Peyer's patch (tissue), 4 donors: ENCODE measurements around the gene F2RL2. TPM values are rescaled to one million over a fixed set of nuclear protein-coding genes. Genes with fewer than 3 reads are reported as not detected.

Source experiments
- DNase-seq, 3 donors: peaks; one replicate each; pipeline ENCODE4 v3.0.0-alpha.2; 2017 to 2019
- H3K27ac ChIP-seq, 4 donors: fragments of 200-600 bp; sonication (generic); one replicate each; pipeline ENCODE4 v1.5.1; 2016 to 2019
- H3K27me3 ChIP-seq, 2 donors: fragments of 200-600 bp; sonication (generic); one replicate each; pipeline ENCODE4 v1.5.1; 2019
- H3K36me3 ChIP-seq, 3 donors: fragments of 200-600 bp; sonication (generic); one replicate each; pipeline ENCODE4 v1.5.1; 2016 to 2019
- H3K4me1 ChIP-seq, 4 donors: fragments of 200-600 bp; sonication (generic); one replicate each; pipeline ENCODE4 v1.5.1; 2016 to 2019
- H3K4me3 ChIP-seq, 4 donors: fragments of 200-600 bp; sonication (generic); 1 replicate in 3 of 4; 2 replicates in 1 of 4; pipeline ENCODE4 v1.5.1; 2016 to 2019; ENCODE audit warnings: mild to moderate bottlenecking in 1 of 4
- H3K9me3 ChIP-seq, 4 donors: fragments of 200-600 bp; sonication (generic); one replicate each; pipeline ENCODE4 v1.5.1; 2016 to 2019; ENCODE audit warnings: mild to moderate bottlenecking in 1 of 4
- POLR2A ChIP-seq, 2 donors: fragments of 450-650 bp; IDR thresholded peaks; one replicate each; pipeline ENCODE4 v1.5.1; 2017; ENCODE audit warnings: antibody characterized with exemption in 2 of 2, mild to moderate bottlenecking in 2 of 2, moderate library complexity in 2 of 2
- total RNA-seq, 4 donors: library from RNA; depleted of rRNA; stranded (reverse); fragments of >200 nt; gene quantifications; one replicate each; pipeline ENCODE4 v1.1.0, GENCODE V29; 2016
- TF ChIP-seq, protein P1 (sequence below), 6 experiments: fragments of 450-650 bp in 4 of 6; fragments of 200-600 bp in 2 of 6; sonication (generic) in 1 of 6; IDR thresholded peaks; one replicate each; pipeline ENCODE4 v1.5.1; 2017 to 2019; ENCODE audit warnings: antibody characterized with exemption in 6 of 6, mild to moderate bottlenecking in 3 of 6, moderate library complexity in 1 of 6

The F2RL2 gene
- total RNA-seq, 4 donors from 2014 or later: 0.70 to 3.3 (median 1.1) TPM

DNA sequence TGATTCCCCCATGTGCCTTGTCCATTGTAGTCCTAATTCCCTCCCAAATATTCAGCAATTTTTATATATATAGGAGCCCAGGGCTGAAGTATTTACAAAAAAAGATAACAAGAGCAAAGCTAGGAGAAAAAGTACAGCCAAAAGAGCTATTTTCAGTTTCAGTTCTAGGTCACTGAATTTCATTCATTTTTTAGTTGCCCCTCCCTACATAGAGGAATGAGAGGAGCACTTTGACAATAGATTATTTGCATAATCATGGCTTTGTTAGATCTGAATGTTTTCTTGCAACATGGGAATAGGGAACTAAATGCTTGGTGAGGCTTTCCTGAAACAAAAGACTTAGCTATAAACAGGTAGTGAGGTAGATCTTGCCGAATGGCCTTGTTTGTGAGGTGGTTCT is 15.3 kb upstream of the F2RL2 start:
- Histone ChIP-seq H3K36me3 (peaks cover 0 to 21% (median 0%) of the 10 kb centered on the region in 3 donors), H3K9me3 (no peaks in the 10 kb centered on the region), H3K4me3 (no peak overlapping the region), H3K4me1 (no peaks in the 10 kb centered on the region), H3K27me3 (no peaks in the 10 kb centered on the region), H3K27ac (no peak overlapping the region)
- no peak for DNase-seq
- TF ChIP-seq, protein P1, sequence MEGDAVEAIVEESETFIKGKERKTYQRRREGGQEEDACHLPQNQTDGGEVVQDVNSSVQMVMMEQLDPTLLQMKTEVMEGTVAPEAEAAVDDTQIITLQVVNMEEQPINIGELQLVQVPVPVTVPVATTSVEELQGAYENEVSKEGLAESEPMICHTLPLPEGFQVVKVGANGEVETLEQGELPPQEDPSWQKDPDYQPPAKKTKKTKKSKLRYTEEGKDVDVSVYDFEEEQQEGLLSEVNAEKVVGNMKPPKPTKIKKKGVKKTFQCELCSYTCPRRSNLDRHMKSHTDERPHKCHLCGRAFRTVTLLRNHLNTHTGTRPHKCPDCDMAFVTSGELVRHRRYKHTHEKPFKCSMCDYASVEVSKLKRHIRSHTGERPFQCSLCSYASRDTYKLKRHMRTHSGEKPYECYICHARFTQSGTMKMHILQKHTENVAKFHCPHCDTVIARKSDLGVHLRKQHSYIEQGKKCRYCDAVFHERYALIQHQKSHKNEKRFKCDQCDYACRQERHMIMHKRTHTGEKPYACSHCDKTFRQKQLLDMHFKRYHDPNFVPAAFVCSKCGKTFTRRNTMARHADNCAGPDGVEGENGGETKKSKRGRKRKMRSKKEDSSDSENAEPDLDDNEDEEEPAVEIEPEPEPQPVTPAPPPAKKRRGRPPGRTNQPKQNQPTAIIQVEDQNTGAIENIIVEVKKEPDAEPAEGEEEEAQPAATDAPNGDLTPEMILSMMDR (IDR thresholded peaks at IDR 0.05): no peak
- TF ChIP-seq POLR2A (IDR thresholded peaks at IDR 0.05): no peak

DNA sequence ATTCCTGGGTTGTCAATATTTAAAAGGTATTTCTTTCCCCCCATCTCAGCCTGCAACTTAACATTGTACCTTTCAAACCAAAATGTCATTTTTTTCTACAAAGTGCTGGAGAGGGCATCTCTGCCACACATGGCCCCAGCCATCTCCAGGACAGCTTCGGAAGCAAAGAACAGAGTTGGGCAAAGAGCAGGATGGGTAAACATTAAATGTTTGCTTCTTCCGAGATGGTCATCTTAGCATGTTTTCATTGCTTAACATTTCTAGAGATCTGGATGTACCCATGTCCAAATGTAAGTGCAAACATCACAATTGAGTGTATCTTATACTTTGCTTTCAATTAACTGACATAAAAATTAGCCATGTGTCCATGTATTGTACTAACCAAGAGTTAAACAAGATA is 14.3 kb upstream of the F2RL2 start:
- Histone ChIP-seq H3K4me1 (no peaks in the 10 kb centered on the region), H3K27me3 (no peaks in the 10 kb centered on the region), H3K9me3 (no peaks in the 10 kb centered on the region), H3K36me3 (peaks cover 0 to 14% (median 0%) of the 10 kb centered on the region in 3 donors), H3K4me3 (no peak overlapping the region), H3K27ac (no peak overlapping the region)
- DNase-seq: no peak
- TF ChIP-seq, protein P1 (IDR thresholded peaks at IDR 0.05): no peak
- no peak for TF ChIP-seq POLR2A (IDR thresholded peaks at IDR 0.05)

DNA sequence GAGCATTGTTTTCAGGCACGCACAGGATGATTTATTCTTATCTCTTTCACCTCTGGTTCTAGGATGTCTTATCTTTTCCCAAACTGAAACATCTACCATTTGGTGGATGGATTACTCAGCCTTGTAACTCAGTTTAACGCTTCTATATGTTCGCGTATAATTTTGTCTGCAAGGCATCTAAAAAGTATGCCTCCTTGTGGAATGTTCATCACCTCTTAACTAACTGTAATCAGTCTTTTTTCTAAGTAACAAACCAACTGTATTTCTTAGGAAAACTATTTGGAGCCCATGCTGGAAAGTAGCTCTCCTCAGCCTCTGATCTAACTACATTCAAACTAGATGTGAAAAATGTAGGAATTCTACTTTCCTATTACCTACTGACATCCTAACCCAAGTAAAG is 11.5 kb upstream of the F2RL2 start:
- Histone ChIP-seq H3K4me1 (no peaks in the 10 kb centered on the region), H3K27ac (no peak overlapping the region), H3K36me3 (peaks cover 0 to 4% (median 0%) of the 10 kb centered on the region in 3 donors), H3K27me3 (no peaks in the 10 kb centered on the region), H3K9me3 (no peaks in the 10 kb centered on the region), H3K4me3 (no peak overlapping the region)
- no peak for DNase-seq
- TF ChIP-seq, protein P1 (IDR thresholded peaks at IDR 0.05): no peak
- TF ChIP-seq POLR2A (IDR thresholded peaks at IDR 0.05): no peak

DNA sequence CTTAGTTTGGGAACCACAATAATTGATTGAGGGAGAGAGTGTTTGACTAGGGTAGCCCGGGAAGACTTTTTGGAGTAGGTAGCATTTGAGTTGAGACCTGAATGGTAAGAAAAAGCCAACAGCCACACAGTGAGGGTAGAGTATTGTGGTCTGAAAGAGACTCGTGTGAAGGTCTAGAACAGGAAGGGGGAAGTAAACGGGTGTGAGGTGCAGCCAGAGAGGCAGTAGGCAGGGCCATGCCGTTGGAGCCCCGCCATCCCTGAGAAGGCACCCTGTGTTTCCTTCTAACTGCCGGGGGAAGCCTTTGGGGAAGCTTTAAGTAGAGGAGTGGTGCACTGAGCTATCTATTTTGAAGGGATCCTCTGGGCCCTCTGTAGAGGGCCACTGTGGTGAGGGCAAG is 3.5 kb upstream of the F2RL2 start:
- Histone ChIP-seq H3K27me3 (no peaks in the 10 kb centered on the region), H3K9me3 (no peaks in the 10 kb centered on the region), H3K27ac (no peak overlapping the region), H3K4me1 (no peaks in the 10 kb centered on the region), H3K36me3 (peaks cover 0 to 10% (median 0%) of the 10 kb centered on the region in 3 donors), H3K4me3 (no peak overlapping the region)
- DNase-seq: no peak
- TF ChIP-seq, protein P1 (IDR thresholded peaks at IDR 0.05): no peak
- TF ChIP-seq POLR2A (IDR thresholded peaks at IDR 0.05): no peak

DNA sequence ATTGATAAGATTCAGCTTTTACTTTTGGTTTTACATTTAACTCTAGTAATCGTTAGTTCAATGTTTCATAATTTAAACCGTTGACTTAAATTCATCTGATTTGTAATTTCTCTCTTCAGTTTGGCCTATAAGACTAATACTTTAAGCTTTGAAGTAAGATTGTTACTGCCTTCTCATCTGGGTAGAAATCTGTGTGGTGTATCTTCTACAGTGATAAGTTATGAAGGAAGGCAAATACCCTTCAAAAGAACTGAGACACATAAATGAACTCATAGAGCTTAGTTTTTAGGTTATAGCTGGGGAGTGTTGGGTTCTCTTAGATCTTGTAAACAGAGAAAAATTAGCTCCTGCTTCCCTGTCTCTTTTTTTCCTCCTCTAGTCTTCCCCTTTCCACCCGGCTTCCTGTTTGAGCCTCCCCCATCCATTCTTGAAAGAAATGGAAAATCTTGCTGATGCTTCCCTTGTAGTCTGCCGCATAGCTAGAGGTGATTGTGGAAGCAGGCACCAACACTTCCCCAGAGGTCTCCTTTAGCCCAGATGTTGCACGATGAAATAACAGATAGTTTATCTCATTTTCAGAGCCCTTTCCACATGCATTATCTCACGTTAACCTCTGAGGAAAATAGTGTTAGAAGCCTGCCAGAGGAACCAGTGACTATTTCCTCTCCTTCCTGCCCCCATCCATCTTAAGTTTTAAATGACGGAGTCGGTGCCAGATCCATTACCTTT is 2.0 kb upstream of the F2RL2 start:
- TF ChIP-seq, protein P1 (IDR thresholded peaks at IDR 0.05): no peak
- TF ChIP-seq POLR2A (IDR thresholded peaks at IDR 0.05): no peak
- H3K9me3 ChIP-seq: no peaks in the 10 kb centered on the region
- no peaks in the 10 kb centered on the region for H3K27me3 ChIP-seq
- H3K36me3 ChIP-seq: peaks cover 0 to 10% (median 0%) of the 10 kb centered on the region in 3 donors
- no peak overlapping the region for H3K27ac ChIP-seq
- no peak for DNase-seq
- H3K4me3 ChIP-seq: no peak overlapping the region
- no peaks in the 10 kb centered on the region for H3K4me1 ChIP-seq
